KOPT-K1 (cell line): ENCODE data around the gene GAL.

Experiments
- H3K27ac ChIP-seq: fragments of 200-600 bp; sonication (generic); 2 replicates; pipeline ENCODE4 v1.5.1; 2016; ENCODE audit warnings: antibody characterized with exemption, mild to moderate bottlenecking, low read depth, low read length; ENCODE audit not compliant: poor library complexity, severe bottlenecking
- H3K36me3 ChIP-seq: fragments of 200-600 bp; sonication (generic); 2 replicates; pipeline ENCODE4 v1.5.1; 2017; ENCODE audit warnings: antibody characterized with exemption, mild to moderate bottlenecking, low read length, moderate library complexity; ENCODE audit not compliant: insufficient read depth
- H3K9me3 ChIP-seq: fragments of 200-600 bp; sonication (generic); 2 replicates; pipeline ENCODE4 v1.5.1; 2017; ENCODE audit warnings: antibody characterized with exemption, low read length, mild to moderate bottlenecking; ENCODE audit not compliant: insufficient read depth, poor library complexity, severe bottlenecking

Gene GAL

DNA sequence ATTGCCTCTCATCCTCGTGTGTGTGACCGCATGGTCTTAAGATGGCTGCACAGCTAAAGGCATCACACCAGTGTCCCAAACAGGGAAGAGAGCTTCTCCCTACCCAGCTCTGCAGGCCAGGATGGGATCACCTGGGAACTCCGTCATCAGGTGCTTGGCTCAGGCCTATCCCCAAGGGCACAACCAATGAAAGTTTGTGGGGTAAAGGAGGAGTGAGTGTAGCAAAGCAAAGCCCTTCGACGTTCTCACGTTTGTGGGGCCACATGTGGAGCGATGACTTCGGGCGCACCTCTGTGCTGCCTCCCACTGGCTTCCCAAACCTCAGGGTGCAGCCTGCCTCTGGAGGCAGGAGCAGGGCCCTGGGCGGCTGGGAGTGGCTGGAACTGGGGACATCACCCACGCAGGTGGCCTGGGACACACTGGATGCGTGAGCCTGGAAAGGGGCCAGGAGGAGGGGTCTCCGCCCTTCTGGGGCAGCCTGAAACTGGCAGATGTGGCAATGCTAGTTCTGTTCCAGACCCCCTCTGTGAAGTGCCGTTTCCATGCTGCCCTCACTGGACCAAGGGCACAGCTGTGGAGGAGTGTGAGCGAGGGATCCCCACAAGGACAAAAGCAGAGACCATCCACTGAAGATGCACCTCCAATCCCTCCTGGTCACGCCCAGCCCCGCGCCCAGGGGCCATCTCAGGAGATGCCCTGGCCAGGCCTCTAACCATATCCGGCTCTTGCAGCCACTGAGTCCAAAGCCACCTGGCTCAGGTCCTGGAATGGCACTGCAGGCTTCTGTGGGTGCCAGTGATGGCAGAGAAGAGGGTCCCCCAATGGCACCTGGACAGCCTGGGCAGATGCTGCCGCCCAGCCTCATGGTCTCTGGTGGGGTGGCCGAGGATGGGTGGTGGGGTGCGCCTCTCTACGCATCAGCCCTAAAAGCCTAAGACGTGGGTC, 30.6 kb upstream of the GAL start:
- H3K27ac ChIP-seq: no peak overlapping the region
- H3K9me3 ChIP-seq: peaks cover 33% of the 10 kb centered on the region
- no peaks in the 10 kb centered on the region for H3K36me3 ChIP-seq

DNA sequence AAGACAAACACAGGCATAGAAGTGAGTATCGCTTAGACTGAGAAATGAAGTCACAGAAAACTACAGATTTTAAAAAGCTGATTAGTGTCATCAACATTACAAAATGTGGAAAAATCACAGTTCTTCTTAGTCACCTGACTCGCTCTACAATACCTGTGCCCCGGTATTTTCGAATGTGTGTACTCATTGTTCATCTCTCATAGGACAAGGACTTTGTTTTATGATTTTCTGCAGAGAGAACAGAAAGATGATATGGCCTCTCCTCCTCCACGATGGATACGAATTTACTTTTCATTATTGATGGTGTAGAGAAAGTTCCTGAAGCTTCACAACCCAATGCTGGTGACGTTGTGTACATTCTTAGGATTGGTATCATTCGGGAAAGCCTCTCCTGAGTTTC, 29.4 kb upstream of the GAL start:
- Histone ChIP-seq H3K9me3 (peaks cover 33% of the 10 kb centered on the region), H3K27ac (no peak overlapping the region), H3K36me3 (no peaks in the 10 kb centered on the region)

DNA sequence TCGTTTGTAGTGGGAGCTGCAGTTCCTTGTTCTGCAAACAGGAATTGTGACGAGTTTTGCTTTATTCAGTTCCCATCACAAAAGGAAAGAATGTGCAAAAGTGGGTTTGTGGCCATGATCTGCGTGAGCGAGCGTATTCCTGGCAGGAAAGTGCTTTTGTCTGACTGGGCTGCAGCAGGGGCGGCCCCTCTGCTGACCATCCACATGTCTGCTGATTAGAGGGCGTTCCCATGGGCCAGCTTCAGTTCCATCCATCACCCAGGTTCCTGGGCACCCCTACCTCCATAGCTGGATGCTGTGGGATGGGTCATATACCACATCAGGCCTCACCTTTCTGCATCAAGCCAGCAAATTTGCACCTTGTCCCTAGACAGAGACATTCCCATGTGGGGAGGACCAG, 28.9 kb upstream of the GAL start:
- Histone ChIP-seq H3K27ac (no peak overlapping the region), H3K36me3 (no peaks in the 10 kb centered on the region), H3K9me3 (peaks cover 33% of the 10 kb centered on the region)

DNA sequence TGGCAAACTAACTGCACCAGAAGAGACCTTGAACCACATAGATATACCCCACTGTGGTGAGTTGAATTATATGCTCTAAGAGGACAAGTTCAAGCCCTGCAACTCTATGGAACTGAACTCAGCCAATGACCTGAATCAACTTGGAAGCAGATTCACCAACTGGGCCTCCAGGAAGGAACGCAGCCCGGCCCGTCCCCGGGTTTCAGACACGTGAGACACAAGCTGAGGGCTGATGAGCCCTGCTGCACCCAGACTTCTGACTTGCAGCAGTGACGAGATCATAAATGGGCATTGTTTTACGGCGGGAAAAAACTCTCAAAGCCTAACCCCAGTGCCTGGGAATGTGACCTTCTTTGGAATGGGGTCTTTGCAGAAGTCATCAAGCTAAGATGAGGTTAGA, 28.5 kb upstream of the GAL start:
- peaks cover 33% of the 10 kb centered on the region for H3K9me3 ChIP-seq
- no peak overlapping the region for H3K27ac ChIP-seq
- H3K36me3 ChIP-seq: no peaks in the 10 kb centered on the region

DNA sequence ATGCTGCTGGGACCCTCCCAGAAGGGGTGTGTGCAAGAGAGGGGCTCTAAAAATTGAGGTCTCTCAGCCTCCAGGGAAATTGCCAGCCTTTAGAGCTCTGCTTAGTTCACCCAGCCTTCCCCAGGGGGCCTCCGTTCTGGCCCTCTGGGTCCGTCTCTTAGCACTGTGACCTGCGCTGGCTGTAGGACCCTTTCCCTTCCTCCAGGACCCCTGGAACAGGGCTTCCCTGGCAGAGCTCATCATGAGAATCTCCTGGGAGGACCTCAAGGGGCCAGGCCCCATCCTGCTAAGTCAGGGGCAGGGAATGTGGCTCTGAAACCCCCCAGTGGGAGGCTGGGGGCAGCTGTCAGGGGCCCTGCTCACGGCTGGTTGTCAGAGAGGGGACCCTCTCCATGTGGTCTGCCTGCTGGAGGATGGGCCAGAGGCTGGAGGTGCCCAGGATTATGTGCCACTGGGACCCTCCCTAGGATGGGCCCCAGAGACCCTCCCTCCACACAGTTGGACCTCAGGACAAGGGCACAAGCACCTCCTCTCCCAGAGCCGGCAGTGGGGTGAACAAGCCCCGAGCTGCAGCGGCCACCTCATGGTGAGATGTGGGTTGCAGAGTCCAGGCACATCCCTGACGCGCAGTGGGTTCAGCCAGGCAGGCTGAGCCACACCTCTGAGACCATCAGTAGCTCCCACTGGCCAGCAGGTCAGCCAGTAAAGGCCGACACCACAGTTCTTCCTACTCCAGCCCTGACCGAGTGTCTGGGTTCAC, 27.1 kb upstream of the GAL start:
- Histone ChIP-seq H3K9me3 (peaks cover 33% of the 10 kb centered on the region), H3K36me3 (no peaks in the 10 kb centered on the region), H3K27ac (no peak overlapping the region)

DNA sequence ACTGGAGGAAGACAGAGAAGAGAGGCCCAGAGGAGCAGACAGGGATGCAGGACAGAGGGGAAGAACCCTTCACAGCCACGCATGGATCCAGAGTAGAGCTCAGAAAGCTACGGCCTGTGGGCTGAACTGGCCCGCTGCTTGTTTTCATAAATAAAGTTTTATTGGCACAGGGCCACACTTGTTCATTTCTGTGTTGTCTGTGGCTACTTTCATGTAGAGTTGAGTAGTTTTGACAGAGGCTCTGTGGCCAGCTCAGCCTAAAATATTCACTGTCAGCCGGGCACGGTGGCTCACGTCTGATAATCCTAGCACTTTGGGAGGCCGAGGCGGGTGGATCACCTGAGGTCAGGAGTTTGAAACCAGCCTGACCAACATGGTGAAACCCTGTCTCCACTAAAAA, 26.2 kb upstream of the GAL start:
- H3K36me3 ChIP-seq: no peaks in the 10 kb centered on the region
- peaks cover 40% of the 10 kb centered on the region for H3K9me3 ChIP-seq
- no peak overlapping the region for H3K27ac ChIP-seq

DNA sequence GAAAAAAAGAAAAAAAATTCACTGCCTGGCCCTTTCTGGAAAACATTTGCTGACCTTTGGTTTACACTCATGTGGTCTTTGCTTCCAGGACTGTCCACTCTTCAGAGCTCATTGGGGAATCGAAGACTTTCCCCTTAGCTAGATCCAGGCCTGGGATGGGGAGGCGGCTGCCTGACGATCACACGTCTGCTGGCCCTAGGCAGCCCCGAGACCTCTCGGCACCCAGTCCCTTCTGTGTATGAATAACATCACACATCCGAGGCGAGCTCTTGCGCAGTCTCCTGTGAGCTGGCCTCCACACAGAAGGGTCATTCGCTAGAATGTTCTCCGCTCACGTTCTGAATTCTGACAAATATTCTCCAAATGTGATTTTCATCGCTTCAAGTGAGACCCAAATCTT, 25.7 kb upstream of the GAL start:
- H3K9me3 ChIP-seq: peaks cover 36% of the 10 kb centered on the region
- no peak overlapping the region for H3K27ac ChIP-seq
- H3K36me3 ChIP-seq: no peaks in the 10 kb centered on the region

DNA sequence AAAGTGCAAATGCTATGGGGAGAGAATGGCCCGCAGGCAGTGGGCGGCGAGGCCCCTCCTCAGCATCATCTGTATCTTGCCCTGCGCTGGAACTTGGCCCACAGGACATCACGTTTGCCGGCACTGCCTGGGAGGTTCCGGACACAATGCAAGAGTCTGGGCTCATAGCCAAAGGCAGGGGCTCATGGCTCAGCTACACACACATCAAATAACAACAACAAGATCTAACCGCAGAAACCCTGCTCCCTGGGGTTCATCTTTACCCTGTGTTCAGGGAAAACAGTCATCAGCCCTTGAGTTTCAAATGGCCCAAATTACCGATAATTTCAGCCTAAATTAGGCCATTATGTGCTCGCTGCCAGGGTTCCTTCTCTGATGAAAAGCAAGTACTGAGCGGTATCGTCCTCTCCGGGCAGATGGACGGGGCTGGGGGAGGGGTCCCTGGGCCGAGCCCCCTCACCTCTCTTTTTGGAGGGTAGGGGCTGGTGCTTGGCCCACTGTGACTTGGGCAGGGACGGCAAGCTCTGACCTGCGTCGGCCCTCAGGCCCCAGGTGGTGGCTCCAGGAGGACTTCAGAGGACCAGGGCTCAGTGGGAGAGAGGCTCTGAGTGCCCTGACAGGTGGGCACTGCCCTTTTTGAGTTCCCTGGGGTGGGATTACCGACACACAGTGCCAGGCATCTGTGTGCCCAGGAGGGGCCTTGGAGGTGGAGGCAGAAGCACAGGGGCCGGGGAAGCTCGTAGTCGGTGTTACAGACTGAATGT, 25.0 kb upstream of the GAL start:
- Histone ChIP-seq H3K27ac (no peak overlapping the region), H3K9me3 (peaks cover 29% of the 10 kb centered on the region), H3K36me3 (no peaks in the 10 kb centered on the region)

DNA sequence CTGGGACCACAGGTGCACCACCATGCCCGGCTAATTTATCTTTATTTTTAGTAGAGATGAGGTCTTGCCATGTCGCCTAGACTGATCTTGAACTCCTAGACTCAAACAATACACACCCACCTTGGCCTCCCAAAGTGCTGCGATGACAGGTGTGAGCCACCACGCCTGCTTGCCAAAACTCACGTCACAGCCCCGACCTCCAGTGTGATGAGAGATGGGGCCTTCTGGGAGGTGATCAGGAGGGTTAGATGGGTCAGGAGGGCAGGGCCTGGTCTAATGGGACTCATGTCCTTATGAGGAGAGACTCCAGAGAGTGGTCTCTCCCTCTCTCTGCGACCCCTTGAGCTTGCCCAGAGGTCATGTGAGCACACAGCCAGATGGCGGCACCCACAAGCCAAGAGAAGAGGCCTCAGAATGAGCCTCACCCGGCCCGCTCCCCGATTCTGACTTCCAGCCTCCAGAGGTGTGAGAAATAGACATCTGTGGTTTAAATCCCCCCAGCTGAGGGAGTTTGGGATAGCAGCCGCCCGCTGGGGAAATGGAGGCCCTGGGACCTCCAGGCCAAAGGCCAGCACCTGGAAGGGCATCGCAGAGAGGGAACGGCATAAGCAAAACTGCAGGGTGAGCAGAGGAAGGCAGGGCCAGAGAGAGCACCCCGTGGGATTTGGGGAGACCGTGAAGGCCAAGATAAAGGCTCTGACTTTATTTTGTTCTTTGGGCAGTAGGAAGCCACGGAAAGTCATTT, 24.1 kb upstream of the GAL start:
- Histone ChIP-seq H3K36me3 (no peaks in the 10 kb centered on the region), H3K27ac (no peak overlapping the region), H3K9me3 (peaks cover 20% of the 10 kb centered on the region)

DNA sequence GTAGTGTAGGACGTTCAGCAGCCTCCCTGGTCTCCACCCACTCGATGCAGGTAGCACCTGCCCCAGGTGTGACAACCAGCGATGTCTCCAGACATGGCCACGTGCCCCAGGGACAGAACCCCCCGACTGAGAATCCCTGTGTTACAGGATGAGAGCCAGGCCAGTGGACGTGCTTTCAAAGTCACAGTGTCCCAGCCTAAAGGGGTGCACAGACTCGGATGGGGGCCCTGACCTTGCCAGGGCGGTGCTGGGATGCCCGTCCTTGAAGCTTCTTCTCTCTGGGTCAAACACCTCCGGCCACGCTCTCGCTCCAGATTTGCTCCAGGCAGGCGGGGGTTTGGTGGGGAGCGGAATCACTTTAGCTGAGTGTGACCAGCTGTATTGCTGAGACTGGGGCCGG, 23.3 kb upstream of the GAL start:
- Histone ChIP-seq H3K9me3 (peaks cover 12% of the 10 kb centered on the region), H3K36me3 (no peaks in the 10 kb centered on the region), H3K27ac (no peak overlapping the region)

DNA sequence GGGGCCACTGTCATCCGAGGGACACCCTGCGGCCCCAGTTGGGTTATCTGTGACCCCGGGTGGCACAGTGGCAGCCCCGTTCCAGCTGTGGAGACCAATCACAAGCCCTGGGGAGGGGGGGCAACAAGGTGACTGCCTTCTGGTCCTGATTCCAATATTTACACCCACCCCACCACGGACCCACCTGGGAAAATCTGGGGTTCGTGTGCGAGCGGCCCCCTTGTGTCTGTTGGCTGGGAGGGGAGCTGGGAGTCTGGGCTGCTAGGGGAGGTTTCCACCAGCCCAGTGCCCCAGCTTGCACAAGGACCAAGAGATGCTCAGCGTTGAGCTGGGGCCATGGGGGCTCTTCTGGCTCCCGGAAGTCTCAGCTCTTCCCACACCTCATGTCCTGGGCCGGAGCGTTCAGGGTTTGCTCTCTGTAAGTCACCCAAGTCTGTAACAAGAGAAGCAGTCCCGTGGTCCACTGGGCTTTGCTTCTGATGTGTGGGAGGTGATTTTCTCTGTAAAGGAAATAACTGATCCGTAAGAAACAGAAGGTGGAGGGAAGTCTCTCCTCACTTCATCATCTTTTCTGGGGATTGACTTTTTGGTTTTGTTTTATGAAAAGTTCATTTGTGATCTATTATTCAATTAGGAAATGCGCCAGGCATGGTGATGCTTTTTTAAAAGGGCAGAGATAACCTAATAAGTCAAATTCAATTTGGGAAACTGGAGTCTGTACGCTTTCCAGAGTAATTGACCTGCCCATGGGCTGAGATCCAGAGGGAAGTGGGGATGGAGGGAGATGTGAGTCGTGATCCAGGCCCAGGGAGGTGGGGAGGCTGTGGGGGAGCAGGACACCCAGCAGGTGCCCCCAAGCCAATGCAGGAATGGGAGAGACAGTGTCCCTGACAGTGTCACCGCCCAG, 22.4 kb upstream of the GAL start:
- H3K36me3 ChIP-seq: no peaks in the 10 kb centered on the region
- no peak overlapping the region for H3K27ac ChIP-seq
- H3K9me3 ChIP-seq: peaks cover 7% of the 10 kb centered on the region

DNA sequence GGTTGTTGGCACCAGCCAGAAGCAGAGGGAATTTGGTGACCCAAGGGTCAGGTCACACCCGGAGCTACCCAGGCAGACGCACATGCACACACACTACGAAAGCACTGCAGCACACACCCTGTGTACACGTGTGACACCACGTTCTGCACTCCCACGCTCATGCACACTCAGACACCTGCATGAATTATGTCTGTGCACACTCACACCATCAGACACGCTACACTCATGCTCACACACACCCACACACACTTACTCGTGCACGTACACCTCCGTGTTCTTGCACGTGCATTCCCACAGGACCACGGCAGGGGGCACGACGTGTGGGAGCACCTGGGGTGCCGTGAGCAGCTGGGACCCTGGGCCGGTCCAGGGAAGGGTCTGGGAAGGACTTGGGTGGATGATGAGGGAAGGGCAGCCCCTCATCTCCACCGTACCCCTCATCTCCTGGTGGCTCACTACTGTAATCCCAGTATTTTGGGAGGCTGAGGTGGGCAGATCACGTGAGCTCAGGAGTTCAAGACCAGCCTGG, 20.8 kb upstream of the GAL start:
- H3K9me3 ChIP-seq: peaks cover 7% of the 10 kb centered on the region
- H3K27ac ChIP-seq: no peak overlapping the region
- H3K36me3 ChIP-seq: no peaks in the 10 kb centered on the region

DNA sequence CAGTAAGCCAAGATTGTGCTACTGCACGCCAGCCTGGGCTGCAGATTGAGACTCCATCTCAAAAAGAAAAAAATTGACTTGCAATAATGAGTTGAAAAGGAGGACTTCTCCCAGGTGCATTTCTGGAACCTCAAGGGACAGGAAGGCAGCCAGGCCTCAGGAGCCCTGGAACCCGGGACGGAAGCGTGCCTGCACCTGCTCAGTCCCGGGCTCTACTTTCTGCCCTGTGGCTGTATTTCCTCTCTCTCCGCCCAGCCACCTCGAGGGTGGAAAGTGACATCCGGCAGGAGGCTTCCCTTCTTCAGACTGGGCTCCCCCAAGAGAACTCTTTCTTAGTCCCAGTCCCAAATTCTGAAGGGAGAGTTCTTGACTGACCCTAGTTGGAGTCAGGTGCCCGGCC, 20.2 kb upstream of the GAL start:
- Histone ChIP-seq H3K27ac (no peak overlapping the region), H3K36me3 (no peaks in the 10 kb centered on the region), H3K9me3 (peaks cover 7% of the 10 kb centered on the region)
